HG03558 (cell line): Measurements from ENCODE around the gene STXBP3.

Source experiments
- ATAC-seq: cut with Tn5 transposase; IDR thresholded peaks from one replicate; pipeline ENCODE4 v1.9.1; 2021; ENCODE audit warnings: moderate number of reproducible peaks; ENCODE audit not compliant: unreplicated experiment; ENCODE audit errors: extremely low read depth

STXBP3 gene

GRCh38 chr1:108830119-108831008 is 83.9 kb downstream of the STXBP3 start:
- no peak for ATAC-seq

GRCh38 chr1:108831225-108831624 is 84.8 kb downstream of the STXBP3 start:
- ATAC-seq, result no peak

GRCh38 chr1:108832929-108833328 is 86.5 kb downstream of the STXBP3 start:
- ATAC-seq, result no peak

GRCh38 chr1:108841703-108842102 is 95.2 kb downstream of the STXBP3 start:
- ATAC-seq, result no peak

- ATAC-seq, result no peak
Observed at GRCh38 chr1:108842525-108843181, 96.2 kb downstream of the STXBP3 start.

GRCh38 chr1:108843390-108844137 is 97.1 kb downstream of the STXBP3 start:
- no peak for ATAC-seq

GRCh38 chr1:108845446-108845845 is 99.0 kb downstream of the STXBP3 start:
- ATAC-seq, result no peak

GRCh38 chr1:108845991-108846390 is 99.5 kb downstream of the STXBP3 start:
- ATAC-seq, result no peak

- ATAC-seq, result no peak
Observed at GRCh38 chr1:108847494-108847893, 101.0 kb downstream of the STXBP3 start.

- ATAC-seq, result no peak
Observed at GRCh38 chr1:108848806-108849205, 102.3 kb downstream of the STXBP3 start.

- no peak for ATAC-seq
Observed at GRCh38 chr1:108850929-108851328, 104.5 kb downstream of the STXBP3 start.

- no peak for ATAC-seq
Observed at GRCh38 chr1:108851567-108851966, 105.1 kb downstream of the STXBP3 start.

GRCh38 chr1:108852221-108852975 is 105.9 kb downstream of the STXBP3 start:
- ATAC-seq, result no peak

- no peak for ATAC-seq
Observed at GRCh38 chr1:108854221-108855019, 107.9 kb downstream of the STXBP3 start.

GRCh38 chr1:108856994-108857393 is 110.5 kb downstream of the STXBP3 start, which contains the start of gene AKNAD1:
Gene AKNAD1, minus strand, starts transcription at chr1:108857094. Its CDS starts 4,430 bp downstream, at chr1:108852664.
- ATAC-seq, result no peak

GRCh38 chr1:108858230-108858950 is 111.9 kb downstream of the STXBP3 start:
- ATAC-seq, result no peak
